Neuronal stem cell (in vitro differentiated cells): Measurements from ENCODE around the gene SUPT3H.
A peak's percentile ranks its signal among the peaks of the same experiment; 100 is the strongest.

Source experiments
- DNase-seq: peaks from one replicate; pipeline ENCODE4 v3.0.0-alpha.2; 2013; ENCODE audit warnings: low spot score
- H2AFZ ChIP-seq: one replicate; pipeline ENCODE4 v1.6.1; 2013; ENCODE audit warnings: mild to moderate bottlenecking, low read length, inconsistent platforms
- H2AK5ac ChIP-seq: 2 replicates; pipeline ENCODE4 v1.6.1; 2013; ENCODE audit warnings: low read depth, mild to moderate bottlenecking, inconsistent platforms, low read length, moderate library complexity, mixed read lengths
- H2BK120ac ChIP-seq: 2 replicates; pipeline ENCODE4 v1.6.1; 2013; ENCODE audit warnings: low read depth, mild to moderate bottlenecking, inconsistent platforms, low read length, moderate library complexity, mixed read lengths
- H2BK12ac ChIP-seq: one replicate; pipeline ENCODE4 v1.6.1; 2013; ENCODE audit warnings: low read length, inconsistent platforms
- H2BK15ac ChIP-seq: 2 replicates; pipeline ENCODE4 v1.6.1; 2013; ENCODE audit warnings: mild to moderate bottlenecking, low read length, inconsistent platforms, mixed read lengths
- H2BK5ac ChIP-seq: one replicate; pipeline ENCODE4 v1.6.1; 2013; ENCODE audit warnings: inconsistent platforms, mild to moderate bottlenecking, low read length, moderate library complexity
- H3K14ac ChIP-seq: one replicate; pipeline ENCODE4 v1.6.1; 2013; ENCODE audit warnings: low read length, inconsistent platforms
- H3K18ac ChIP-seq: 2 replicates; pipeline ENCODE4 v1.6.1; 2013; ENCODE audit warnings: low read length, inconsistent platforms
- H3K23ac ChIP-seq: 2 replicates; pipeline ENCODE4 v1.6.1; 2013; ENCODE audit warnings: low read depth, mild to moderate bottlenecking, mixed read lengths, low read length, inconsistent platforms; ENCODE audit not compliant: poor library complexity
- H3K27ac ChIP-seq: replicated peaks from 3 replicates; pipeline ENCODE4 v1.5.1; 2013; ENCODE audit warnings: low read length, inconsistent platforms
- H3K27me3 ChIP-seq, 3 experiments: 2 replicates each; pipeline ENCODE4 v1.6.1; 2013; ENCODE audit warnings: low read length in 3 of 3, mild to moderate bottlenecking in 2 of 3, inconsistent platforms in 1 of 3, low read depth in 1 of 3, mixed read lengths in 1 of 3, moderate library complexity in 1 of 3; ENCODE audit not compliant: control insufficient read depth in 3 of 3, insufficient read depth in 3 of 3
- H3K36me3 ChIP-seq, 2 donors: replicated peaks in 1 of 2; 2 replicates each; pipeline ENCODE4 v1.6.1; 2013; ENCODE audit warnings: low read length in 2 of 2; ENCODE audit not compliant: control insufficient read depth in 2 of 2, insufficient read depth in 2 of 2
- H3K4ac ChIP-seq: 2 replicates; pipeline ENCODE4 v1.6.1; 2013; ENCODE audit warnings: inconsistent platforms, mild to moderate bottlenecking, low read length, moderate library complexity
- H3K4me1 ChIP-seq, 2 donors: 1 replicate in 1 of 2; 2 replicates in 1 of 2; pipeline ENCODE4 v1.6.1; 2013; ENCODE audit warnings: low read length in 2 of 2, low read depth in 1 of 2; ENCODE audit not compliant: control insufficient read depth in 2 of 2, insufficient read depth in 1 of 2
- H3K4me2 ChIP-seq: one replicate; pipeline ENCODE4 v1.6.1; 2013; ENCODE audit warnings: mild to moderate bottlenecking, low read length, inconsistent platforms; ENCODE audit not compliant: insufficient read depth, poor library complexity, severe bottlenecking
- H3K4me3 ChIP-seq, 2 donors: 2 replicates each; pipeline ENCODE4 v1.5.1; 2013; ENCODE audit warnings: low read length in 2 of 2, mild to moderate bottlenecking in 2 of 2, inconsistent platforms in 1 of 2, moderate library complexity in 1 of 2
- H3K79me1 ChIP-seq: one replicate; pipeline ENCODE4 v1.6.1; 2013; ENCODE audit warnings: low read depth, mild to moderate bottlenecking, inconsistent platforms, low read length, moderate library complexity
- H3K9ac ChIP-seq: one replicate; pipeline ENCODE4 v1.6.1; 2013; ENCODE audit warnings: mild to moderate bottlenecking, low read depth, low read length, inconsistent platforms; ENCODE audit not compliant: poor library complexity
- H3K9me3 ChIP-seq, 2 donors: replicated peaks in 1 of 2; 2 replicates each; pipeline versions ENCODE3 to v1.6.1; 2013; ENCODE audit warnings: low read length in 2 of 2, mild to moderate bottlenecking in 2 of 2, inconsistent platforms in 1 of 2, low read depth in 1 of 2, mixed read lengths in 1 of 2, moderate library complexity in 1 of 2; ENCODE audit not compliant: control insufficient read depth in 2 of 2, insufficient read depth in 1 of 2
- H4K8ac ChIP-seq: one replicate; pipeline ENCODE4 v1.6.1; 2013; ENCODE audit warnings: low read depth, mild to moderate bottlenecking, inconsistent platforms, low read length, moderate library complexity
- H4K91ac ChIP-seq: one replicate; pipeline ENCODE4 v1.6.1; 2013; ENCODE audit warnings: low read length, low read depth, mild to moderate bottlenecking, inconsistent platforms; ENCODE audit not compliant: poor library complexity
- WGBS, 2 donors: extraction: QIAGEN DNeasy Blood & Tissue Kit; methylation state at CpG; one replicate each; pipeline ENCODE4 v1.1.7; 2013; ENCODE audit warnings: missing lambda C conversion rate in 2 of 2, mixed read lengths in 1 of 2; ENCODE audit not compliant: insufficient read length in 2 of 2, insufficient replicate concordance in 1 of 2; ENCODE audit errors: extremely low coverage in 2 of 2; 5-methylcytosine and 5-hydroxymethylcytosine counted together

Gene SUPT3H

GRCh38 chr6:44833248-44833647, 544.5 kb downstream of the SUPT3H start:
- Histone ChIP-seq H2BK15ac (no peak overlapping the region), H3K4me3 (no peak overlapping the region), H3K36me3 (no peaks in the 10 kb centered on the region), H3K18ac (no peak overlapping the region), H3K4me2 (no peak overlapping the region), H3K9ac (no peak overlapping the region), H2AFZ (no peak overlapping the region), H3K14ac (no peak overlapping the region), H2BK5ac (no peak overlapping the region), H3K27me3 (no peaks in the 10 kb centered on the region), H4K91ac (no peak overlapping the region), H3K4me1 (peaks cover 3 to 17% of the 10 kb centered on the region in 2 donors), H3K23ac (no peak overlapping the region), H2BK12ac (no peak overlapping the region), H3K27ac (no peak overlapping the region), H4K8ac (no peak overlapping the region), H3K79me1 (no peaks in the 10 kb centered on the region), H2AK5ac (no peak overlapping the region), H2BK120ac (no peak overlapping the region), H3K9me3 (no peaks in the 10 kb centered on the region), H3K4ac (no peak overlapping the region)
- WGBS, 2 donors, result no CpG with 5 or more reads among the region's 1 CpG
- DNase-seq, result no peak

GRCh38 chr6:44831002-44831610, 546.6 kb downstream of the SUPT3H start:
- Histone ChIP-seq H2BK15ac (no peak overlapping the region), H2AFZ (peak overlapping the region; percentile 59), H3K36me3 (no peaks in the 10 kb centered on the region), H3K4me3 (no peak overlapping the region), H3K4me2 (no peak overlapping the region), H2BK5ac (no peak overlapping the region), H3K4ac (no peak overlapping the region), H2BK120ac (no peak overlapping the region), H2BK12ac (no peak overlapping the region), H3K9me3 (no peaks in the 10 kb centered on the region), H3K14ac (no peak overlapping the region), H3K4me1 (peaks cover 3 to 17% of the 10 kb centered on the region in 2 donors), H3K23ac (no peak overlapping the region), H3K9ac (no peak overlapping the region), H3K18ac (no peak overlapping the region), H3K27me3 (no peaks in the 10 kb centered on the region), H4K91ac (no peak overlapping the region), H4K8ac (no peak overlapping the region), H3K27ac (peak overlapping the region; percentile 7), H3K79me1 (no peaks in the 10 kb centered on the region), H2AK5ac (no peak overlapping the region)
- DNase-seq, result peak; percentile 27
- WGBS, 2 donors, result no CpG with 5 or more reads among the region's 3 CpGs

GRCh38 chr6:44829836-44830235, 547.9 kb downstream of the SUPT3H start:
- Histone ChIP-seq H2BK12ac (no peak overlapping the region), H3K4me3 (no peak overlapping the region), H2AK5ac (no peak overlapping the region), H3K18ac (no peak overlapping the region), H3K4me1 (peaks cover 3 to 17% of the 10 kb centered on the region in 2 donors), H3K9ac (no peak overlapping the region), H3K23ac (no peak overlapping the region), H2BK120ac (no peak overlapping the region), H3K27ac (no peak overlapping the region), H3K27me3 (no peaks in the 10 kb centered on the region), H3K36me3 (no peaks in the 10 kb centered on the region), H2BK15ac (no peak overlapping the region), H3K9me3 (peaks cover 0 to 5% of the 10 kb centered on the region in 2 donors), H2BK5ac (no peak overlapping the region), H3K14ac (no peak overlapping the region), H3K79me1 (no peaks in the 10 kb centered on the region), H3K4me2 (no peak overlapping the region), H4K91ac (no peak overlapping the region), H4K8ac (no peak overlapping the region), H2AFZ (peak overlapping the region; percentile 40), H3K4ac (no peak overlapping the region)
- DNase-seq, result no peak
- no CpG with 5 or more reads among the region's 2 CpGs for WGBS, 2 donors

- no peak for DNase-seq
Measured at GRCh38 chr6:44828780-44829179, 549.0 kb downstream of the SUPT3H start.

More at GRCh38 chr6:44828780-44829179, 549.0 kb downstream of the SUPT3H start:
- Histone ChIP-seq H3K36me3 (no peaks in the 10 kb centered on the region), H3K14ac (no peak overlapping the region), H3K23ac (no peak overlapping the region), H2BK5ac (no peak overlapping the region), H3K4ac (no peak overlapping the region), H3K79me1 (no peaks in the 10 kb centered on the region), H2BK15ac (no peak overlapping the region), H2BK120ac (no peak overlapping the region), H3K4me2 (no peak overlapping the region), H2AK5ac (no peak overlapping the region), H4K8ac (no peak overlapping the region), H4K91ac (no peak overlapping the region), H3K4me3 (no peak overlapping the region), H3K18ac (no peak overlapping the region), H3K9me3 (peaks cover 0 to 10% of the 10 kb centered on the region in 2 donors), H2AFZ (peak overlapping the region; percentile 48), H3K9ac (no peak overlapping the region), H2BK12ac (no peak overlapping the region), H3K4me1 (peaks cover 2 to 17% of the 10 kb centered on the region in 2 donors), H3K27me3 (no peaks in the 10 kb centered on the region), H3K27ac (no peak overlapping the region)
- whole genome bisulfite sequencing, 2 donors, result no CpG with 5 or more reads among the region's 2 CpGs
